Liver (tissue), 3 donors: Measurements from ENCODE around the gene FLT1.

Source experiments
- ATF3 ChIP-seq: IDR thresholded peaks from 2 replicates; pipeline ENCODE4 v1.6.1; 2016; ENCODE audit warnings: antibody characterized with exemption
- CTCF ChIP-seq: fragments of 150-350 bp; IDR thresholded peaks from 2 replicates; pipeline ENCODE4 v1.5.1; 2017; ENCODE audit warnings: improper control_type of control experiment, low read depth, low read length; ENCODE audit not compliant: missing input control
- FOXA1 ChIP-seq: IDR thresholded peaks from 2 replicates; pipeline ENCODE4 v1.6.1; 2016; ENCODE audit warnings: antibody characterized with exemption
- GABPA ChIP-seq, 2 donors: IDR thresholded peaks in 1 of 2; conservative IDR thresholded peaks in 1 of 2; 2 replicates each; pipeline ENCODE4 v1.6.1; 2016; ENCODE audit warnings: antibody characterized with exemption in 2 of 2, mild to moderate bottlenecking in 1 of 2, moderate library complexity in 1 of 2
- RAD21 ChIP-seq, 2 donors: IDR thresholded peaks; 2 replicates each; pipeline ENCODE4 v1.6.1; 2016; ENCODE audit warnings: antibody characterized with exemption in 2 of 2, mild to moderate bottlenecking in 2 of 2
- TAF1 ChIP-seq: conservative IDR thresholded peaks from 2 replicates; pipeline ENCODE4 v1.6.1; 2016; ENCODE audit warnings: antibody characterized with exemption, mild to moderate bottlenecking
- TF ChIP-seq, protein P1 (sequence below): IDR thresholded peaks from 2 replicates; pipeline ENCODE4 v1.6.1; 2016; ENCODE audit warnings: antibody characterized with exemption, mild to moderate bottlenecking
- donor health status: healthy.
- donor health status: healthy.

GRCh38 chr13:28468023-28468915 is 26.7 kb downstream of the FLT1 start:
- TF ChIP-seq CTCF (no peak), GABPA (IDR thresholded peaks at IDR 0.05 in 1 of 2, conservative IDR thresholded peaks at IDR 0.05 in 1 of 2) (no peak), FOXA1 (no peak), TAF1 (no peak), RAD21 (IDR thresholded peaks at IDR 0.05) (no peak), ATF3 (no peak)
- TF ChIP-seq, protein P1, sequence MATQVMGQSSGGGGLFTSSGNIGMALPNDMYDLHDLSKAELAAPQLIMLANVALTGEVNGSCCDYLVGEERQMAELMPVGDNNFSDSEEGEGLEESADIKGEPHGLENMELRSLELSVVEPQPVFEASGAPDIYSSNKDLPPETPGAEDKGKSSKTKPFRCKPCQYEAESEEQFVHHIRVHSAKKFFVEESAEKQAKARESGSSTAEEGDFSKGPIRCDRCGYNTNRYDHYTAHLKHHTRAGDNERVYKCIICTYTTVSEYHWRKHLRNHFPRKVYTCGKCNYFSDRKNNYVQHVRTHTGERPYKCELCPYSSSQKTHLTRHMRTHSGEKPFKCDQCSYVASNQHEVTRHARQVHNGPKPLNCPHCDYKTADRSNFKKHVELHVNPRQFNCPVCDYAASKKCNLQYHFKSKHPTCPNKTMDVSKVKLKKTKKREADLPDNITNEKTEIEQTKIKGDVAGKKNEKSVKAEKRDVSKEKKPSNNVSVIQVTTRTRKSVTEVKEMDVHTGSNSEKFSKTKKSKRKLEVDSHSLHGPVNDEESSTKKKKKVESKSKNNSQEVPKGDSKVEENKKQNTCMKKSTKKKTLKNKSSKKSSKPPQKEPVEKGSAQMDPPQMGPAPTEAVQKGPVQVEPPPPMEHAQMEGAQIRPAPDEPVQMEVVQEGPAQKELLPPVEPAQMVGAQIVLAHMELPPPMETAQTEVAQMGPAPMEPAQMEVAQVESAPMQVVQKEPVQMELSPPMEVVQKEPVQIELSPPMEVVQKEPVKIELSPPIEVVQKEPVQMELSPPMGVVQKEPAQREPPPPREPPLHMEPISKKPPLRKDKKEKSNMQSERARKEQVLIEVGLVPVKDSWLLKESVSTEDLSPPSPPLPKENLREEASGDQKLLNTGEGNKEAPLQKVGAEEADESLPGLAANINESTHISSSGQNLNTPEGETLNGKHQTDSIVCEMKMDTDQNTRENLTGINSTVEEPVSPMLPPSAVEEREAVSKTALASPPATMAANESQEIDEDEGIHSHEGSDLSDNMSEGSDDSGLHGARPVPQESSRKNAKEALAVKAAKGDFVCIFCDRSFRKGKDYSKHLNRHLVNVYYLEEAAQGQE = no peak
